WI38 (cell line): ENCODE measurements around the gene CRPPA.
"Not testable (repeated sequence)": the region's sequence is repeated elsewhere in the genome, so short reads cannot be mapped to it uniquely, and the experiment has no call there.

Experiments
- H3K4me3 ChIP-seq: 2 replicates; pipeline ENCODE4 v1.5.1; 2011; ENCODE audit warnings: low read depth, mild to moderate bottlenecking, control low read depth, low read length
- CTCF ChIP-seq: IDR thresholded peaks from 2 replicates; pipeline ENCODE4 v1.5.1; 2012; ENCODE audit warnings: low read depth, mild to moderate bottlenecking, control low read depth, low read length

The CRPPA gene

GRCh38 chr7:16395121-16395520 lies 26.2 kb downstream of the CRPPA start:
- TF ChIP-seq CTCF, result no peak

GRCh38 chr7:16393862-16394422 lies 27.4 kb downstream of the CRPPA start:
- no peak overlapping the region for H3K4me3 ChIP-seq
- TF ChIP-seq CTCF, result no peak

More at GRCh38 chr7:16395121-16395520, 26.2 kb downstream of the CRPPA start:
- no peak overlapping the region for H3K4me3 ChIP-seq

GRCh38 chr7:16392990-16393523 lies 28.3 kb downstream of the CRPPA start:
- no peak overlapping the region for H3K4me3 ChIP-seq
- TF ChIP-seq CTCF, result no peak

GRCh38 chr7:16383786-16384185 lies 37.6 kb downstream of the CRPPA start:
- H3K4me3 ChIP-seq, result not testable (repeated sequence)

- not testable (repeated sequence) for H3K4me3 ChIP-seq
Measured at GRCh38 chr7:16383103-16383502, 38.2 kb downstream of the CRPPA start.
